Lower leg skin (tissue), 3 donors: Measurements from ENCODE around the gene PPP2R5B.

Source experiments
- POLR2A ChIP-seq, 2 donors: fragments of 450-650 bp; IDR thresholded peaks; one replicate each; pipeline ENCODE4 v1.6.1; 2016 to 2017; ENCODE audit warnings: antibody characterized with exemption in 2 of 2, mild to moderate bottlenecking in 1 of 2, moderate library complexity in 1 of 2
- TF ChIP-seq, protein P1 (sequence below), 3 donors: fragments of 450-650 bp; IDR thresholded peaks; one replicate each; pipeline ENCODE4 v1.5.1; 2016; ENCODE audit warnings: antibody characterized with exemption in 3 of 3, mild to moderate bottlenecking in 3 of 3, moderate library complexity in 2 of 3

DNA sequence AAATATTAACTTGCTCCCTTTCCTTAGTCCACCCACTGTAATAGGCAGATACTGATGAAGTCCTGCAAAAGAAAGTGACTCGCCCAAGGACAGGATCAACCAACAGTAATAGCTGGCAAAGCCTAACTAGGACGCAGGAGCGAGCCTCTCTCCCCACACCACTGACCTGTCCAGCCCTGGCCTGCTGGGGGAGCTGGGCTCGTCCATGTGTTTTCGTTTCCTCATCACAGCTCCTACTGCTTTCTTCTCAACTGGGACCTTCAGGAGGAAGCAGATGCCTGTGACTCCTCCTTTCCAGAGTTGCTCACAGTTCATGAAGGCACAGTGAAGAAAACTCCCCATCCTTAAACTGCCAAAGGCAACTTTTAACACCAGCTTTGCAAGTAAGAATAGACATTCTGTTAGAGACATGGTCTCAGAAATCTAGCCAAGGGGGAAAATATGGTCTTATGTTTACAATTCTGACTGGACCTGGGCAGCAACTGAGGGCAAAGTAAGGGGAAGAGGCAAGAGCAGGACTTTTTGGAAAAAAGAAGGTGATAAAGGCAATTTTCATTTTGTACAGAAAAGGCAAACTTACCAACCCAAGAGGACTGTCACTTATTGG, 22.8 kb downstream of the PPP2R5B start:
- TF ChIP-seq, protein P1, sequence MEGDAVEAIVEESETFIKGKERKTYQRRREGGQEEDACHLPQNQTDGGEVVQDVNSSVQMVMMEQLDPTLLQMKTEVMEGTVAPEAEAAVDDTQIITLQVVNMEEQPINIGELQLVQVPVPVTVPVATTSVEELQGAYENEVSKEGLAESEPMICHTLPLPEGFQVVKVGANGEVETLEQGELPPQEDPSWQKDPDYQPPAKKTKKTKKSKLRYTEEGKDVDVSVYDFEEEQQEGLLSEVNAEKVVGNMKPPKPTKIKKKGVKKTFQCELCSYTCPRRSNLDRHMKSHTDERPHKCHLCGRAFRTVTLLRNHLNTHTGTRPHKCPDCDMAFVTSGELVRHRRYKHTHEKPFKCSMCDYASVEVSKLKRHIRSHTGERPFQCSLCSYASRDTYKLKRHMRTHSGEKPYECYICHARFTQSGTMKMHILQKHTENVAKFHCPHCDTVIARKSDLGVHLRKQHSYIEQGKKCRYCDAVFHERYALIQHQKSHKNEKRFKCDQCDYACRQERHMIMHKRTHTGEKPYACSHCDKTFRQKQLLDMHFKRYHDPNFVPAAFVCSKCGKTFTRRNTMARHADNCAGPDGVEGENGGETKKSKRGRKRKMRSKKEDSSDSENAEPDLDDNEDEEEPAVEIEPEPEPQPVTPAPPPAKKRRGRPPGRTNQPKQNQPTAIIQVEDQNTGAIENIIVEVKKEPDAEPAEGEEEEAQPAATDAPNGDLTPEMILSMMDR (IDR thresholded peaks at IDR 0.05): no peak
- no peak for TF ChIP-seq POLR2A (IDR thresholded peaks at IDR 0.05)
